ENCODE measurements around the gene IFNGR2.

The IFNGR2 gene

DNA sequence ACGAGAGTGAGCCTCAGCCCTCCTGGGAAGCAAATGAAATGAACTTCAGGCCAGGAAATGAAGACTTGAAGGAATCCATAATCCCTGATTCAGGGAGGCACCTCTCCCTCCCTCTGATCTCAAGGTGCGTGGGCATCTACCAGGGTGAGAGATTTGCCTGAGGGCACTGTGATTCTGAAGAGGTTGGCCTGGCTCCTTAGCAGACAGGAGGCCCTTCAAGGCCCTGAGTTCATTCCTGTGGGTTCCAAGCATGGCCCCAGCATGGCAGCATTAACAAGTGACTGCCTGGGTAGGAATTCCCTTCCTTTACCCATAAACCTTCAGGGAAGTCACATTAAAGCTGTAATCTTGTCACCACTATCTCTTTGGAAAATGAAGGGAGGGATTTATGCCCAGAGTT is 29.8 kb upstream of the IFNGR2 start:
- Histone ChIP-seq H3K9ac (ENCODE audit: low read depth, low read length) (no peak overlapping the region), H3K4me2 (ENCODE audit: insufficient read depth, low read length) (no peak overlapping the region), H3K4me3 (ENCODE audit: low read depth in 1 of 2, low read length in 2 of 2) (no peak overlapping the region), H3K27me3 (ENCODE audit: insufficient read depth, low read length, poor library complexity) (no peaks in the 10 kb centered on the region), H3K9me3 (ENCODE audit: insufficient read depth, low read length, severe bottlenecking) (peaks cover 3% of the 10 kb centered on the region), H3K4me1 (ENCODE audit: insufficient read depth, low read length) (no peaks in the 10 kb centered on the region), H3K36me3 (ENCODE audit: insufficient read depth, low read length) (no peaks in the 10 kb centered on the region), H3K79me2 (ENCODE audit: insufficient read depth, low read length) (no peaks in the 10 kb centered on the region), H2AFZ (ENCODE audit: low read depth, low read length) (no peak overlapping the region), H3K27ac (ENCODE audit: low read length) (no peak overlapping the region), H4K20me1 (ENCODE audit: insufficient read depth, low read length) (no peaks in the 10 kb centered on the region)
- no peak for DNase-seq
- ATAC-seq (ENCODE audit: insufficient read depth, low read depth) = no peak
- TF ChIP-seq EZH2 (IDR thresholded peaks at IDR 0.05; ENCODE audit: borderline replicate concordance, low read depth, low read length, severe bottlenecking) = no peak
- TF ChIP-seq, protein P1, sequence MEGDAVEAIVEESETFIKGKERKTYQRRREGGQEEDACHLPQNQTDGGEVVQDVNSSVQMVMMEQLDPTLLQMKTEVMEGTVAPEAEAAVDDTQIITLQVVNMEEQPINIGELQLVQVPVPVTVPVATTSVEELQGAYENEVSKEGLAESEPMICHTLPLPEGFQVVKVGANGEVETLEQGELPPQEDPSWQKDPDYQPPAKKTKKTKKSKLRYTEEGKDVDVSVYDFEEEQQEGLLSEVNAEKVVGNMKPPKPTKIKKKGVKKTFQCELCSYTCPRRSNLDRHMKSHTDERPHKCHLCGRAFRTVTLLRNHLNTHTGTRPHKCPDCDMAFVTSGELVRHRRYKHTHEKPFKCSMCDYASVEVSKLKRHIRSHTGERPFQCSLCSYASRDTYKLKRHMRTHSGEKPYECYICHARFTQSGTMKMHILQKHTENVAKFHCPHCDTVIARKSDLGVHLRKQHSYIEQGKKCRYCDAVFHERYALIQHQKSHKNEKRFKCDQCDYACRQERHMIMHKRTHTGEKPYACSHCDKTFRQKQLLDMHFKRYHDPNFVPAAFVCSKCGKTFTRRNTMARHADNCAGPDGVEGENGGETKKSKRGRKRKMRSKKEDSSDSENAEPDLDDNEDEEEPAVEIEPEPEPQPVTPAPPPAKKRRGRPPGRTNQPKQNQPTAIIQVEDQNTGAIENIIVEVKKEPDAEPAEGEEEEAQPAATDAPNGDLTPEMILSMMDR (IDR thresholded peaks at IDR 0.05; ENCODE audit: borderline replicate concordance, extremely low read depth, low read length, poor library complexity, severe bottlenecking) = no peak

DNA sequence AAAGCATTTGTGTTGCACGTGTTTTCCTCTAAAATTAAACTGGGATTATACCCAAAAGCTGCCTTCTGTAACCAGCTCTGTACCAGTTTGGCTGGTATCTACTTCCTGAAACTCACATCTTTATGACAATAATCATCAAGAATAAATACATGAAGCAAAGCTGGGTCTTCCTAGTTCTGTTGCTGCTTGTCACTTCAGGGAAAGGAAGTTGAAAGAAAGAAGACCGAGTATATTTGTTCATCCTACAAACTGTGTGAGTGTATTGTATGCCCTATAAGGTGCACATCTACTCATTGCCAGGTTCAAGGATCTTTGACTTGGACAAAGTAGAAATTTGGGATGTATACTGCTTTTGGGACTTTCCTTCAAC is 29.1 kb upstream of the IFNGR2 start:
- DNase-seq (no peak), ATAC-seq (ENCODE audit: insufficient read depth, low read depth) (no peak)
- Histone ChIP-seq H3K27ac (ENCODE audit: low read length) (no peak overlapping the region), H4K20me1 (ENCODE audit: insufficient read depth, low read length) (no peaks in the 10 kb centered on the region), H3K9ac (ENCODE audit: low read depth, low read length) (no peak overlapping the region), H3K9me3 (ENCODE audit: insufficient read depth, low read length, severe bottlenecking) (no peaks in the 10 kb centered on the region), H3K79me2 (ENCODE audit: insufficient read depth, low read length) (no peaks in the 10 kb centered on the region), H3K4me1 (ENCODE audit: insufficient read depth, low read length) (no peaks in the 10 kb centered on the region), H3K36me3 (ENCODE audit: insufficient read depth, low read length) (no peaks in the 10 kb centered on the region), H2AFZ (ENCODE audit: low read depth, low read length) (no peak overlapping the region), H3K4me2 (ENCODE audit: insufficient read depth, low read length) (no peak overlapping the region), H3K27me3 (ENCODE audit: insufficient read depth, low read length, poor library complexity) (no peaks in the 10 kb centered on the region), H3K4me3 (ENCODE audit: low read depth in 1 of 2, low read length in 2 of 2) (no peak overlapping the region)
- TF ChIP-seq EZH2 (IDR thresholded peaks at IDR 0.05; ENCODE audit: borderline replicate concordance, low read depth, low read length, severe bottlenecking) = no peak
- TF ChIP-seq, protein P1 (IDR thresholded peaks at IDR 0.05; ENCODE audit: borderline replicate concordance, extremely low read depth, low read length, poor library complexity, severe bottlenecking) = no peak

DNA sequence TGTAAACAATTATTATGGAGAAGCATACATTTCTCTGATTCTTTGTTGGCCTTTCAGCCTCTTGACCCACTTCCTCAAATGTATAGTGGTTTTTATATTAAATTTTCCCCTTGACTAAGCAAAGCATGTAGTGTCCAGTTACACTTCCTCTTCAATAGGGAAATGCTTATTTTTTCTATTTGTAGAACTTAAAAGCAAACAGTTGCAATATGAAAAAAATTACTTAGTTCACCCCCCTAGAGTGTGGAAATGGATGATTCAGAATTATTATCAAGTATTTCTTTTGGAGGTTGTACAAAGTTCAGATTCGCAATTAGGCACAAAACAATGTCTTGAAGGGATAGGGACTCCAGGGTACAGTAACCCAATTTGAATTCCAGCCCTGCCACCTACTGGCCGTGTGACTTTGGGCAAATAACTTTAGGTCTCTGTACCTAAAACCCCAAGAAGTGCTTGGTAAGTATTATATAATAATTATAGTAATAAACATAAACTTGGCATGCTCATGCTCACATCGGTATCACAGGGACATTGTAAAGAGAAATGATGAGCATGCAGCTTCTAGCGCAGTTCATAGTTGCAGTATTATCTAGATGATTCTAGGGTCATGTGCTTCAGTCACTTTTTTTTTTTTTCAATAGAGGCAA is 28.6 kb upstream of the IFNGR2 start:
- Histone ChIP-seq H3K4me3 (ENCODE audit: low read depth in 1 of 2, low read length in 2 of 2) (no peak overlapping the region), H3K36me3 (ENCODE audit: insufficient read depth, low read length) (no peaks in the 10 kb centered on the region), H3K9ac (ENCODE audit: low read depth, low read length) (no peak overlapping the region), H3K79me2 (ENCODE audit: insufficient read depth, low read length) (no peaks in the 10 kb centered on the region), H3K9me3 (ENCODE audit: insufficient read depth, low read length, severe bottlenecking) (no peaks in the 10 kb centered on the region), H2AFZ (ENCODE audit: low read depth, low read length) (no peak overlapping the region), H3K27me3 (ENCODE audit: insufficient read depth, low read length, poor library complexity) (no peaks in the 10 kb centered on the region), H3K4me2 (ENCODE audit: insufficient read depth, low read length) (no peak overlapping the region), H4K20me1 (ENCODE audit: insufficient read depth, low read length) (no peaks in the 10 kb centered on the region), H3K4me1 (ENCODE audit: insufficient read depth, low read length) (no peaks in the 10 kb centered on the region), H3K27ac (ENCODE audit: low read length) (no peak overlapping the region)
- DNase-seq = peak; percentile 67
- TF ChIP-seq EZH2 (IDR thresholded peaks at IDR 0.05; ENCODE audit: borderline replicate concordance, low read depth, low read length, severe bottlenecking) = no peak
- TF ChIP-seq, protein P1 (IDR thresholded peaks at IDR 0.05; ENCODE audit: borderline replicate concordance, extremely low read depth, low read length, poor library complexity, severe bottlenecking) = peak; percentile 75
- ATAC-seq (ENCODE audit: insufficient read depth, low read depth) = peak; percentile 95

Measured in DND-41 (cell line).